HG03045 (cell line): Measurements from ENCODE around the gene NTF4.
"Not testable (repeated sequence)": the region's sequence is repeated elsewhere in the genome, so short reads cannot be mapped to it uniquely, and the experiment has no call there.

Source experiments
- ATAC-seq: cut with Tn5 transposase; IDR thresholded peaks from one replicate; pipeline ENCODE4 v1.9.1; 2021; ENCODE audit warnings: mild to moderate bottlenecking, moderate library complexity; ENCODE audit not compliant: unreplicated experiment

Gene NTF4

GRCh38 chr19:49091391-49092038, 26.9 kb upstream of the NTF4 start:
- no peak for ATAC-seq

- ATAC-seq, result no peak
These were observed 21.7 kb upstream of the NTF4 start for GRCh38 chr19:49086296-49086695.

- no peak for ATAC-seq
These were observed 21.2 kb upstream of the NTF4 start for GRCh38 chr19:49085868-49086232.

GRCh38 chr19:49085020-49085867, 20.6 kb upstream of the NTF4 start, which contains the start of gene SNRNP70:
SNRNP70 (plus strand) TSS chr19:49085451; CDS start chr19:49086415, 964 bp downstream.
- ATAC-seq, result peak; percentile 85

GRCh38 chr19:49084206-49085019, 19.8 kb upstream of the NTF4 start:
- ATAC-seq, result no peak

GRCh38 chr19:49081273-49081672, 16.7 kb upstream of the NTF4 start:
- no peak for ATAC-seq

GRCh38 chr19:49080392-49080791, 15.8 kb upstream of the NTF4 start:
- ATAC-seq, result no peak

GRCh38 chr19:49074869-49075268, 10.3 kb upstream of the NTF4 start:
- ATAC-seq, result not testable (repeated sequence)

GRCh38 chr19:49073514-49074378, 9.1 kb upstream of the NTF4 start:
- no peak for ATAC-seq

GRCh38 chr19:49071860-49072547, 7.4 kb upstream of the NTF4 start:
- ATAC-seq, result no peak

- no peak for ATAC-seq
These were observed 5.8 kb upstream of the NTF4 start for GRCh38 chr19:49070416-49070815.

- ATAC-seq, result no peak
These were observed 4.4 kb upstream of the NTF4 start for GRCh38 chr19:49069026-49069425.

GRCh38 chr19:49067554-49067953, 2.9 kb upstream of the NTF4 start:
- ATAC-seq, result no peak

- no peak for ATAC-seq
These were observed 1.4 kb upstream of the NTF4 start for GRCh38 chr19:49065905-49066512.

- no peak for ATAC-seq
These were observed 489 bp downstream of the NTF4 start for GRCh38 chr19:49064029-49064629.

GRCh38 chr19:49061445-49061844, 3.2 kb downstream of the NTF4 start:
- ATAC-seq, result no peak

GRCh38 chr19:49061000-49061399, 3.6 kb downstream of the NTF4 start:
- ATAC-seq, result no peak

- no peak for ATAC-seq
These were observed 5.6 kb downstream of the NTF4 start for GRCh38 chr19:49059053-49059452.

GRCh38 chr19:49058562-49058961, 6.1 kb downstream of the NTF4 start:
- no peak for ATAC-seq
